SH-SY5Y (cell line): ENCODE measurements around the gene LCA5.

Experiments
- GATA2 ChIP-seq: IDR thresholded peaks from 2 replicates; pipeline ENCODE4 v1.6.1; 2011; ENCODE audit warnings: mild to moderate bottlenecking, low read depth, low read length
- GATA3 ChIP-seq: IDR thresholded peaks from 2 replicates; pipeline ENCODE4 v1.6.1; 2011; ENCODE audit warnings: low read depth, mild to moderate bottlenecking, low read length, moderate library complexity

- TF ChIP-seq GATA2, result no peak
- TF ChIP-seq GATA3, result no peak
These were observed 101.0 kb downstream of the LCA5 start for GRCh38 chr6:79436241-79436640.
